Neural progenitor cell (in vitro differentiated cells): Measurements from ENCODE around the gene PARP4.
"Not testable (repeated sequence)": the region's sequence is repeated elsewhere in the genome, so short reads cannot be mapped to it uniquely, and the experiment has no call there.

Source experiments
- CTCF ChIP-seq: fragments of 200-600 bp; sonication (generic); IDR thresholded peaks from 2 replicates; pipeline ENCODE4 v1.5.1; 2017; ENCODE audit warnings: antibody characterized with exemption, mild to moderate bottlenecking
- EZH2 ChIP-seq: fragments of 200-600 bp; sonication (generic); IDR thresholded peaks from 2 replicates; pipeline ENCODE4 v1.6.1; 2017; ENCODE audit warnings: antibody characterized with exemption, mild to moderate bottlenecking, moderate library complexity

- TF ChIP-seq CTCF, EZH2: not testable (repeated sequence)
Measured at GRCh38 chr13:24380227-24380626, 132.4 kb downstream of the PARP4 start.
